NCI-H510A treated with DMSO at 0.1 percent for 48 hours (cell line): ENCODE results near the gene FAM47E.
"Not testable (repeated sequence)": the region's sequence is repeated elsewhere in the genome, so short reads cannot be mapped to it uniquely, and the experiment has no call there.

Experiments
- DNase-seq: peaks from one replicate; lab custom pipeline; 2025; lab: John Stamatoyannopoulos, UW

Gene FAM47E

GRCh38 chr4:76226418-76226817, 25.1 kb upstream of the FAM47E start:
- DNase-seq = no peak

GRCh38 chr4:76232681-76233080, 18.8 kb upstream of the FAM47E start:
- no peak for DNase-seq

DNA sequence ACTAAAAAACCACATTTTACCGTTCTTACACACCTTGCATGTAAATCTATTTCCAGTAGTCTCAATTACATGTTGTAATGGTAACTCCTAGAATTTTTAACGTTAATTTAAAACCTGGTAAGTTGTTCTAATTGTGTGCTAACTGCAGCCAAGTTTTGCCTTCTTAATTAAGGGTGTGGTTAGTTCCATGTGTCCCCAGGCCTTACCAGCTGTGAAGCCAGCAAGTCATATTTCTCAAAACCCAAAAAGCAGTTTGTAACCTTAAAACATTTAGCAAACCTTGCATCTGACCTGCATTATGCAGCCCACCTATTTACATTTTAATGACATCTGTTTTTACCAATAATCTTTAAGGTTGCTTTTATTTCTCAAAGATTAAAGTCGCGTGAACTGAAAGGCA, 18.4 kb upstream of the FAM47E start:
- DNase-seq = no peak

DNA sequence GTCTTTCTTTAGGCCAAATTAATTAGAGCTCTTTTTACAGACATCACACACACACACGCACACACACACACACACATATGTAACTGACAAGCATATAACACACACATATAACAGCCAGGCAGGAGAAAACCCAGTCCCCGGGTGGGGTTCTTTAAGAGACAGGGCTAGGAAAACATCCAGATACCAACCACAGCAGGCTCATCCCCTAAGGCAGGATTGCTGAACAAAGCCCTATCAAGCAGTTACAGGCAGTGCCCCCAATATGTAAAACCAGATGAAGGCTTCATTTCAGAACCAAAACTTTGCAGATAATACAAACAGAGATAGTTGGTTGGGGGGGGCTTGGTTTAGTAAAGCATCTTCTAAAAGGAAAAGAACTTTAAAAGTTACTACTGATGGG, 18.0 kb upstream of the FAM47E start:
- DNase-seq = no peak

GRCh38 chr4:76233967-76234678, 17.4 kb upstream of the FAM47E start:
- DNase-seq = peak; percentile 22

- DNase-seq = no peak
Observed at GRCh38 chr4:76234679-76235044, 16.9 kb upstream of the FAM47E start.

- peak; percentile 20 for DNase-seq
Observed at GRCh38 chr4:76235407-76235806, 16.1 kb upstream of the FAM47E start.

- peak; percentile 38 for DNase-seq
Observed at GRCh38 chr4:76235915-76236314, 15.6 kb upstream of the FAM47E start.

- DNase-seq = no peak
Observed at GRCh38 chr4:76238236-76238635, 13.3 kb upstream of the FAM47E start.

GRCh38 chr4:76238701-76239100, 12.8 kb upstream of the FAM47E start:
- no peak for DNase-seq

DNA sequence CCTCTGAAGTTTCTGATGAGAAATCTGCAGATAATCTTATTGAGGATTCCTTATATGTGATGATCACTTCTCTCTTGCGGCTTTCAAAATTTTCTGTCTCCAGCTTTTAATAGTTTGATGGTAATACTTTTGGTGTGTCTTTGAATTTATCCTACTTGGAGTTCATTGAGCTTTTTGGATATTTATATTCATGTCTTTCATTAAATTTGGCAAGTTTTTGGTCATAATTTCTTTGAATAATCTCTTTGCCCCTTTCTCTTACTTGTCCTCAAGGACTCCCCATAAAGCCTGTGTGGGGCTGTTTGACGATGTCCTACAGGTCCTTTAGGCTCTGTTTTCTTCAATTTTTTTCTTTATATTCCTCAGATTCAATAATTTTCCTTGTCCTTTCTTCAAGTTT, 11.3 kb upstream of the FAM47E start:
- DNase-seq = no peak

GRCh38 chr4:76243877-76244276, 7.6 kb upstream of the FAM47E start:
- not testable (repeated sequence) for DNase-seq

DNA sequence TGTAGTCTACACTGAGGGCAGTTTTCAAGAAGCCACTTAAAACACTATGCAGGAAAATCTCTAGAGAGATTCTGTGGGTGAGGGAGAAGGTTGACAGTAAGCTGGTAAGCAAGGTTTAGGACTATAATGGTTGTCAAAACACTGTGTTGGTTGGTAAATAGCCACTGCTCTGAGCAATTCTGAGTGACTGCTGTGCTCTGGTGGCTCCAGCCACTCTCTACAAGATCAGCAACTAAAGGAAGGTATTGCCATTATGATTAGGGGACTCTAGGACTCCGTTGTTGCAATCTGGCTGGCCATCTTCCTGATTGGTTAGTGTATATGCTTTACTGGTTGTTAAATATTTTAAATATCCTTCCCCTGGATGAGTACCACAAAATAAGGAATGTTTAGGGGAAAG, 5.5 kb upstream of the FAM47E start:
- no peak for DNase-seq

DNA sequence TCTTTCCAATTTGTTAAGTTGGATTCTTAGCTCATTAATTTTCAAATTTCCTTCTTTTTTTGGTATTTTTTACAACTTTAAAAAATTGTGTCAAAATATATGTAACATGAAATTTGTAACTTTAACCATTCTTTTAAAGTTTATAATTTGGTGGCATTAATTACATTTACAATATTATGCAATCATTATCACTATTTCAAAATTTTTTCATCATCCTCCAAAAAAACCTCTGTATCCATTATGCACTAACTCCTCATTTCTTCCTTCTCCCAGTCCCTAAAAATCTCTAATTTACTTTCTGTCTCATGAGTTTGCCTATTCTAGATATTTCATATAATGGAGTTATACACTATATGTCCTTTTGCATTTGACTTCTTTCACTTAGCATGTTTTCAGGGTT, 4.7 kb upstream of the FAM47E start:
- DNase-seq = no peak

DNA sequence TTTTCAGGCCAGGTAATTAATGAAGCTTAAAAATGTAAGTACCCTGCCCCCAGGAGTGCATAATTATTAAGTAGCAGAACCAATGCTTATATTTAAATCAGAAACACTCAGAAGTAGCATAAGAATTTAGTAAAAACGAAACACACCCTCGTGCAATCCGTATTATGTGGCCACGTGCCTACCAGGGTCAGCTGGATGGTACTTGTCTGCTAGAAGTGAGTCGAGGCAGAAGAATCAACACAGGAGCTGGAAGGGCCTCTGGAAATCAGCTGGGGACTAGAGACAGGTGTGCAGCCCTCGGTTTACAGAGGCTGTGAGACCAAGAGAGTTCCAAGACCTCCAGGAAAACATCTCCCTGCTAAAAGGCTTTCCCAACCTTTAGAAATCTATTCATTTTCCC, 559 bp upstream of the FAM47E start:
- peak; percentile 43 for DNase-seq

DNA sequence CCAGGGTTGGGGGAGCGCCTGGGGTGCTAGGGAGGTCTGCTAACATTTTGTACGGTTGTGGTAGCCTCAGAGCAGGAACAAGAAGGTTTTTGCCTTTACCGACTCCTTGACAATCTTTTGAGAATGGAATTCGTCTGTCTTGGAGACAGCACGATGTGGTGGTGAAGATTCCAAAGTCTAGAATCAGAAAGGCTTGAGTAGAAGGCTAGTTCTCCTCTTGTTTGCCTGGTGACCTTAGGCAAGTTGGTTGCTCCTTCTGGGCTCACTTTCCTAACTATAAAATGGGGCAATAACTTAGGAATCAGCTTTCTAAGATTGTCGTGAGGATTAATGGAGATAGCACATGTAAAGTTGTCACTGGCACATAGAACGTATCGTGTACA, 741 bp downstream of the FAM47E start:
- DNase-seq = no peak

- no peak for DNase-seq
Observed at GRCh38 chr4:76253511-76253910, 2.0 kb downstream of the FAM47E start.

GRCh38 chr4:76256032-76256431, 4.5 kb downstream of the FAM47E start:
- no peak for DNase-seq

GRCh38 chr4:76256968-76257367, 5.4 kb downstream of the FAM47E start:
- no peak for DNase-seq

DNA sequence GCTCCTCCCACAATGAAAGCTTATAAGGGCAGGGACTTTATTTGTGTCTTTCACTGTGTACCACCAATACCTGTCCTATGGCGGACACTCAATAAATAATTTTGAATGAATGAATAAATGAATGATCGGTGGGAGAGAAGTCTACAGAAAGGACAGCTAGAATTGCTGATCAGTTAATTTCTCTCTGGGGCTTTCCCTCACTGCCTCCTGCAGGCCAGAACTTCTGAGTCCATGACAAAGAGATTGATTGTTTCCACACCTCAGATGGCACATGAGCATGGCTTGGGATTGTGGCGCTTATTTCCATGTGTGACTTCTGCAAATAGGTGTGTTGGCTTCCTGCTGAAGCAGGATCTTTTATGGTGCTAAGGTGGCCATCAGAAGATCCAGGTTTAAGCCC, 6.3 kb downstream of the FAM47E start:
- no peak for DNase-seq

- DNase-seq = no peak
Observed at GRCh38 chr4:76260571-76260970, 9.1 kb downstream of the FAM47E start.

DNA sequence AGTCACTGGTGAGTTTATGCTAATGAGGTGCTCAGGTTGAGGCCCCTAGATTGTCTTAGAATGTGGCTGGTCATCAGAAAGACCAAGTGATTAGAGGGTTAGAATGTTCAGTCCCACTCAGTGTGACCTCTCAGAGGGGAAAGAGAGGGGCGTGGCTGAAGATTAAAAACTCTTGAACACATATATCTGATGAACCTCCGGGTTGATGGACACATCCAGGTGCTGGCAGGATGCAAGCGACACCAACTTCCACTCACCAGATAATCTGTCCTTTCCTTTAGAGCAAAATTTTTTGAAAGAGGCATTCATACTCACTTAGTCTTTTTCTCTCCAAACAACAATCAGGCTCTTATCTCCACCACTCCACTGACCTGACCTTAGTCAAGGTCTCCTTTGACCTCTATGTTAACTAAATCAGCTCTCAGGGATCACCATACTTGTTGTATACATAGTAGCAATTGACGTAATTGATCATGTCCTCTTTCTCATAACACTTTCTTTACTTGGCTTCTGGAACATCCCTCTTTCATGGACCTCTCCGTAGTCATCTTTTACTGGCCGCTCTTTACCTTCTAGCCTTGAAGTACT, 14.2 kb downstream of the FAM47E start:
- no peak for DNase-seq

DNA sequence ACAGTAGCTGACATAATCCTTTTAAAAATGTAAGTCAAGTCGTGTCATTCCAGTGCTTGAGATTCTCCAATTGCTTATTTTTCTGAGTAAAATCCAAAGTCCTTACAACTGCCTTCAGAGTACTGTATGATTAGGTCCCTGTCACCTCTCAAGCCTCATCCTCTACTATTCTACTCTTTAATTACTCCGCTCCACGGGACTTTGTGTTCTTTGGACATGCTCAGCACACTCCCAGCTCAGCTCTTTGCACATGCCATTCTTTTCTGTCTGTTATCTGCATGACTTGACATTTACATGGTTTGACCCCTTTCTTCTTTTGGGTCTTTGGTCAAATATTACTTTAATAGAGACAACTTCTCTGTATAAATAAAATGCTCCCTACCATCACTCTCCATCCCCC, 15.1 kb downstream of the FAM47E start:
- no peak for DNase-seq

DNA sequence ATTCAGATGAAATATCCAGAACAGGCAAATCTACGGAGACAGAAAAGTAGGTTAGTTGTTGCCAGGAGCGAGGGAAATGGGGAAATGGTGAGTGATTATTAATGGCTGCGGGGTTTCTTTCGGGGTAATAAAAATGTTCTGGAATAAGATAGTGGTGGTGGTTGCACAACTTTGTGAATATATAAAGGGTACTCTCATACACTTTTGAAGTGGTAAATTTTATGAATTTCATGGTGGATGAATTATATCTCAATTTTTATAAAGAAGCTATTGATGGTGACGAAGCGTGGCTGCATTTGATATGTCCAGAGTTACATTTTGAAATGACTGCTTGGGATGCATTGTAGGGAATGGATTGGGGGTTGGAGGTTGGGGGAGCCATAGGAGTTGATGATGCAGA, 16.3 kb downstream of the FAM47E start:
- no peak for DNase-seq
